Measurements from ENCODE around the gene ALPI.
A peak's percentile ranks its signal among the peaks of the same experiment; 100 is the strongest.
"Not testable (repeated sequence)": the region's sequence is repeated elsewhere in the genome, so short reads cannot be mapped to it uniquely, and the experiment has no call there.

The ALPI gene

DNA sequence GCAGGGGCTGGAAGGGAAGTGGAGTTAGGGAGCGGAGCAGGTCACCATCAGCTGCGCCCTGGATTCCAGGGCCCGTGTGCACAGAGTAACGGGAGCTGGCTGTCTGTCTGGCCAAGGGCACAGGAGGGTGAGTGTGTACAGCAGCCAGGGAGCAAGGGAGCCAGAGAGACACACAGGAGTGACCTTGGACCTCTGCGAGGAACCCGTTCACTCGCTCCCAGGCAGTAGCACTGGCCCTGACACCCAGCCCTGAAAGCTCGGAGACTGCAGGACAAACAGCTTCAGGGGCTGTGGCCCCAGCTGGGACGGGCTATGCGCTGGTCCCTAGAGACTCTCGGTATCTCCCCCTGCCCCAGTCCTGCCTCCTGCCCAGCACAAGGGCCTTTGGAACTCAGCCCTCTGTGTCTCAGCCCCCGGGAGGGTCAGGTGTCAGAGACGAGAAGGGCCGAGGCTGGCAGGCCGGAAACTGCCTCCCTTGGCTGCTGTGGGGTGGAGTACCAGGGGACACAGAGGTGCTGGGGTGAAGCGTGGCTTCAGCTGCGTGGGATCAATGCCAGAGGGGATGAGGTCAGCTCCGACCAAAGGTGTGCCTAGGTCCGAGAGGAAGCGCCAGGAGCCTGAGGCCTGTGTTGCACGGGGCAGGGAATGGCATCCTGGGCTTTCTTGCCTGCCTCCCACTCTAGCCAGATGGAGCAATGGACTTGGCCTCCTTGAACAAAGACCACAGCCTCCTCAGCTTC is 12.1 kb upstream of the ALPI start:
- not testable (repeated sequence) for DNase-seq

DNA sequence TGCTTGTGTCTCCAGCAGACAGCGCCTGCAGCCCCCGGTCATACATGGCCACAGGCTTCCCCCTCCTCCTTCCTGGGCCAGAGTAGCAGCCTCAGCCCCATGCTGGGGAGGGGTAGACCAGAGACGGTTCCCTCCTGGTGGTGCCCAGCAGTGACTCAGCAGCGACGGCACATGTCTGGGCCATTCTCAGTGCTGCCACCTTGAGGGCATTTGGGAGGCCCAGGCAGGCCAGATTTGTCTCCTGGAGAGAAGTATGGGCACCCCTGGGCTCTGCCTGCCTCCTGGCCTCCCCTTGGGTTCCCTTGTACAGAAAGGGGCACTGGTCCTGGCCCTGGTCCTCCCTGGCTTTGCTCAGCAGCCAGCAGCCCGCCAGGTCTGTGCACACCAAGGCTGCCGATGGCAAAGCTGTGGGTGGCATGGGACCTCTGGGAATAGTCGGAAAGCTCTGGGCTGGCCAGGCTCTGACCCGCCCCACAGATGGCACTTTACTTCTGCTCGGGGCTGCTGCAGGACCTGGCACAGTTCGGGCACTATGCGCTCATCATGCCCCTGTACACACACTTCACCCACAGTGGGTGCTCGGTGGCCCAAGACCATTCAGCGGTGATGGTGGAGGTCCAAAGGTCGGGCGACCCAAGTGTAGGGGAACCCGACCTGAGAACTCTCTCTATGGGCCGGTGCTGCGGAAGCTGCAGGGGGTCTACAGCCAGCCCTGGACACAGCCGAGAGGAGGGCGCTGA is 11.4 kb upstream of the ALPI start:
- peak; percentile 80 to 81 for DNase-seq

DNA sequence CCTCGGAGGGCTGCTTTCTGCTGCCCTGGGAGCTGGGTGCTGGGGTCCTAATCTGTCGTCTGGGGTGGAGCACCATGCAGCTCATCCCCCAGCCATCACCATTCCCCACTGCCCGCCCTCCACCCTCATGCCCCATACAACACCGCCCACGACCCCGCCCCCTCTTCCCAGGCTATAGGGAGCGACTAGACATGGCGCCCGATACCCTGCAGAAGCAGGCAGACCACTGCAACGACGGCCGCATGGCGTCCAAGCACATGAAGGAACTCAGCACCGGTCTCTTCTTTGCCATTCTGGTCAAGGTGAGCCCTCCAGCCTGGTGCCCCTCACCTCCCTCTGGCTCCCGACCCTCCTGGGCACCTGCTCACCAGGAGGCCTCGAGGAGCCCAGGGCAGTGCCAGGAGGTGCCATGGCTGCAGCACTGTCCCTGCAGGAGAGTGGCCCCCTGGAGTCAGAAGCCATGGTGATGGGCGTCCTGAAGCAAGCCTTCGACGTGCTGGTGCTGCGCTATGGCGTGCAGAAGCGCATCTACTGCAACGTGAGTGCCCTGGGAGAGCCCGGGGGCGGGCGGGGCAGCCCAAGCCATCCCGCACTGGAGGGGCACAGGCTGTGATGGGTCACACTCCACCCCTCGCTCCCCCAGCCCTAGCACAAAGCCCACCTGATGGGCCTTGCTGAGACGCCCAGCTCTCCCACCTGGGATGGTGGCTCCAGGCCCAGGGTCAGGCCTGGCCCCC is 10.6 kb upstream of the ALPI start:
- DNase-seq: not testable (repeated sequence)

DNA sequence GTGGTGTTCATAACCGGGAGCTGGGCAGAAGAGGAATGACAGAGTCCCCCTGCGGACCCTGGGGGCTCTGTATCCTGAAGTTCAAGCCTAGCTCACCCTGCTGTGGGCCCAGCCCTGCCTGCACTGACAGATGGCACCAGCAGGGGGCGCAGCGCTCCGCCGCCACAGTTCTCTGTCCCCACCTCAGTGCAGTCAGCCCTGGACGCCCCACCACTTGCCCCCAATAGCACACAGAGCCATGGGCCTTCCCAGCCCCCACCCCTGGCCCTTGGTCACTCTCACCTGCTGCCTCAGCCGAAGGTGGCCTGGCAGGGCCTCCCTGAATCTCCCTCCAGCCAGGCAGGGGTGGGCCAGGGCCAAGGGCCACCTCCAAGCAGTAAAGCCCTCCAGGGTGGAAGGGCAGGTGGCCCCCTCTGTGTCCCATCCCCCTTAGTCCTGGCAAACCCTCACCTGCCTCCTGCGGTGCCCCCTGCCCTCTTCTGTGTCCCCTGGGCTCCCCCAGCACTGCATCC is 9.6 kb upstream of the ALPI start:
- not testable (repeated sequence) for DNase-seq

DNA sequence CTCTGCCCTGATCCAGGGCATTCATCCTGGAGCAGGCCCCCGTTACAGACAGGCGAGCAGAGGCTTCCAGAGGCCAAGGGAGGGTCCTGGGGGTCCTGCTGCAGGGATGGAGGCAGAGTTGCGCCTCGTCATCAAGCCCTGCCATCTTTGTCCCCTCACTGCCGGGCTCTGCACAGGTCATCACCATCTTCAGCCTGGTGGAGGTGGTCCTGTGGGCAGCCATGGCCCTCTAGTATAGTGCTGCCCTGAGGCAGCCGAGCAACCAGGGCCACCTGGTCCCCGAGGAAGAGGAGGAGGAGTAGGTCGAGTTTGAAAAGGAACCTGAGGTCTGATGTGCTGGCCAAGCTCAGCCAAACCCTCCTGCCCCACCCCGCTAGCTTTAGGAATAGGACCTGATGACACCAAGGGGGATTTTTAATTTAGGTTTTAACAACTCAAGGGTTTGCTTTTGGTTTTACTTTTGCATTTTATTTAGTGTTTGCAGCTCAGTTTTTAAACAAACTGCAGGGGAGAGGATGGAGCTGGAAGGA is 8.8 kb upstream of the ALPI start:
- DNase-seq: no peak

DNA sequence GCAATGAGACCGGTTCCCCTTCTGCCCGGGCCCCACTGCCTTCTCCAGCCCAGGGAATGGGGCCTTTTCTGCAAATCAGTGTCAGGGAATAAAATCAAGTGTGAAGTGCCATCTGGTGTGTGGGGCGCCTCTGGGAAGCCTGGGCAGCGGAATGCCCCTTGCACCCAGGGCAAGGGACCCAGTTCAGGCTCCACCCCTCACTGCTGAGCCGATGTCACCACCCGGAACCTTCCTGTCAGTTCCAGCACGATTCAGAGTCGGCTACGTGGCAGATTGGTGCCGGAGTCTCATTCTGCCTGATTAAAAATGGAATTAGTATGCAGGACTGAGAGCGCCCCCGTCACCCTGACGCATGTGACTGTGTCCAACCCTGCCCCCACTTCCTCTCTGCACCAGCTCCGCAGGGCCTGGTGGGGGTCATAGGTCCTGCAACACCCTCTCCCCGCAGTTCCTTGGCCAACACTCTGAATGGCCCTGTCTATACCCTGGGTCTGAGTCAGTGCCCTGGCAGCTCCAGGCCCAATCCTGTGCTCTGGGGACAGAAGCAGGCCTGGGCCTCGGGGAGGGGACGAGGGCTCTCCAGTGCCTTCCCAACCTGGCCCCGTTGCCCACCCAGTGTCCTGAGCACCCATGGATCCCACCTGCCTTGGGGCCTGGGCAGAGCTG is 8.2 kb upstream of the ALPI start:
- DNase-seq: no peak

DNA sequence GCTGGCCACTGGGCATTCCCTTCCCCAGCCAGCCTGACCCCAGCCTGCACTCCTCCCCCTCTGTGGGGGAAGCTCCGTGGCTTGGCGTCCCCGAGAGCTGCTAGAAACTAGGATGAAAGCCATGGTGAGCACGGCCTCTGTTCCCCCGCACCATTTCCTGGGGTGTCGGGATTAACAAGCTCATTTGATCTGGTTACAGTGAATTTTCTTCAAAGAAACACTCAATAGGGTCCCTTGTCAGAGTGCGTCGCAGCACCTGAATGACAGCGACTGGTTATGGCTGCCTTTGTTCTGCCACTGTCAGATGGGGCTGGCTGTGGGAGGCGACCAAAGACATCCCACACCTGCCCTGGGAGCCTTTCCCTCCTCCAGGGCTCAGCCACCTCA is 7.7 kb upstream of the ALPI start:
- DNase-seq: no peak

DNA sequence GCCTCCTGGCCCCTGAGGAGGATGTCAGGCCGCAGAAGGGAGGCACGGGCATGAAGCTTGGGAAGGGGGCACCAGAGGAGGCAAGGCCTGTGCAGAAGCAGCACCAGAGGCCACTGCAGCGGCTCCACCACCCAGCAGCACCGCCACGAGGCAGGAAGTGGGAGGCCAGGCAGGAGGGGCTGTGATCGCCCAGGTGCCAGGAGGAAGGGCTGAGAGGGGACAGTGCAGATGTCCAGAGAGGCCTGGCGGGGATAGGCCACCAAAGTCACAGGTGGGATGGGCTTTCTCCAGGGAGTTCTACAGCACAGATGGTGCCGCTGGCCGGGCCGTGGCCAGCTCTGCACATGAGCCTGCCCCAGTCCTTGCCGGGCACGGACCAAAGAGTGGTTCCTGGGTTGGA is 6.0 kb upstream of the ALPI start:
- DNase-seq: no peak

DNA sequence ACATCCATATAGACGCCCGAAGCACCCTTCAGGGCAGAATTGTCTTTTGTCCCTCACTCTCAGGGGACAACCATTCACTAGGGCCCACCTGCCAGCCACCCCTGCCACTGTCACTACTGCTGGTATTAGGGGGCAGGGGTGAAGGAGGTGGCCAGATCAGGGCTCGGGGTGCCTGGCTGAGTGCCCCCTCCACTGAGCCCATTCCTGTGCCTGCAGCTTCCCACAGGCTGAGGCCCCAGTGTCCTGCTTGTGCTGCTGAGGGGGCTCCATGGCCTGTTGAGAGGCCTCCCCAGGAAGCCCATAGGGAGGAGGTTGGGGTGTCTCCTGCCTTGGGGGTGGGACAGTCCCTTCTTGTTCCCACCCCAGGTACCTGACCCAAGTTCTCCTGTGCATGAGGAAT is 4.3 kb upstream of the ALPI start:
- not testable (repeated sequence) for DNase-seq

DNA sequence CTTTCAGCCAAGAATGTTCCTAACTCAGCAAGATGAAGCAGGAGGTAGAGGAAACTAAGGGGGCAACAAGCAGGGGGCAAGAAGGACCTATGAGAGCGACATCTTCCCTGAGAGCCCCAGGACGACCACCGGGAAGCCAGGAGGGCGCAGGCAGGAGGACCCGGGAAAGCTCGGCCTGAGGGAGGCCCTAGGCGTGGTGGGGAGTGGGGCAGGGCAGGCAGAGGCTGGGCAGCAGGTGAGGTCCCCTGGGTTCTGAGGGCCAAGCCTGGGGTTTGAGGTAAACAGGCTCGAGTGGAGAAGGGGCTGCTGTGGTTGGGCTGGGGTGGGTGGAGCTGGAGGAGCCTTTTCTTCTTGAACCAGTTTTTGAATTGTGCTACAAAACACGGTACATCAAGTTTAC is 1.3 kb upstream of the ALPI start:
- DNase-seq: no peak

DNA sequence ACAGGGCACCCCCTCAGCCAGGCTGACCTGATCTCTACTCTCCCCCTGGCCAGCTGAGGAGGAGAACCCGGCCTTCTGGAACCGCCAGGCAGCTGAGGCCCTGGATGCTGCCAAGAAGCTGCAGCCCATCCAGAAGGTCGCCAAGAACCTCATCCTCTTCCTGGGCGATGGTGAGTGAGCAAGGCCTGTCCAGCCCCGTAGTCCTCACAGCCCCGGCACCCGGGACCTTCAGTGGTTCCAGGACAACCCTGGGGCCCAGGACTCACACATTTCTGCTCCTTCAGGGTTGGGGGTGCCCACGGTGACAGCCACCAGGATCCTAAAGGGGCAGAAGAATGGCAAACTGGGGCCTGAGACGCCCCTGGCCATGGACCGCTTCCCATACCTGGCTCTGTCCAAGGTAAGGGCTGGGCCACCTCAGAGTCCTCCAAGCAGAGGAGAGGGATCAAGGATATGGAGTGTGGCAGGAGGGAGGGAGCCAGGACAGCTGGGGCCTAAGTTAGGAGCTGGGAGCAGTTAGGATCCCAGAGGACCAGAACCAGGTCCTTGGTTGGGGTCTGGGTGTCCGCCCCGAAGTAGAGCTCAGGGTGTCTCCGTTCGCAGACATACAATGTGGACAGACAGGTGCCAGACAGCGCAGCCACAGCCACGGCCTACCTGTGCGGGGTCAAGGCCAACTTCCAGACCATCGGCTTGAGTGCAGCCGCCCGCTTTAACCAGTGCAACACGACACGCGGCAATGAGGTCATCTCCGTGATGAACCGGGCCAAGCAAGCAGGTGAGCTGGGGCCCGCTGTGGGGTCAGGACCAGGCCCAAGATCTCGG is 555 bp downstream of the ALPI start:
- no peak for DNase-seq

DNA sequence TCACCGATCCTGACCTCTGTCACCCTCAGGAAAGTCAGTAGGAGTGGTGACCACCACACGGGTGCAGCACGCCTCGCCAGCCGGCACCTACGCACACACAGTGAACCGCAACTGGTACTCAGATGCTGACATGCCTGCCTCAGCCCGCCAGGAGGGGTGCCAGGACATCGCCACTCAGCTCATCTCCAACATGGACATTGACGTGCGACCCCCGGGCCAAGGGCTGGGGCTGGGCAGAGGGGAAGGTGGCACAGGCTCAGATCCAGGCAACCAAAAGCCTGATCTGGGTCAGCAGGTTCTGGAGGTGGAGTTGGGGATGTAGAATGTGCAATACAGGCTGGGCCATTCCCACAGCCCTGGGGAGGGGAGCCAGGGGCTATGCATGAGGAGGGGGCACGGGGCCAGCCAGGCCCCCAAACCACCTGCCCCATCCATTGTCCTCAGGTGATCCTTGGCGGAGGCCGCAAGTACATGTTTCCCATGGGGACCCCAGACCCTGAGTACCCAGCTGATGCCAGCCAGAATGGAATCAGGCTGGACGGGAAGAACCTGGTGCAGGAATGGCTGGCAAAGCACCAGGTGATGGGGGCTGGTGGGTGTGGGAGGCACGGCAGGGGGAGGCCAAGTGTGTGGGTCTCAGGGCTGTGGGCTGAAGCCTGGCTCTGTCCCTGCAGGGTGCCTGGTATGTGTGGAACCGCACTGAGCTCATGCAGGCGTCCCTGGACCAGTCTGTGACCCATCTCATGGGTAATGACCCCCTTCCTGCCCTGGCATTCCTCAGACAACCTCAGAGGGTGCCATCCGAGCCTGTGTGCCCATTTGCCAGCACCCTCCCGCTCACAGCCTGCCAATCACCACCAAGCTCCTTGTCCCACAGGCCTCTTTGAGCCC is 1.4 kb downstream of the ALPI start:
- no peak for DNase-seq

DNA sequence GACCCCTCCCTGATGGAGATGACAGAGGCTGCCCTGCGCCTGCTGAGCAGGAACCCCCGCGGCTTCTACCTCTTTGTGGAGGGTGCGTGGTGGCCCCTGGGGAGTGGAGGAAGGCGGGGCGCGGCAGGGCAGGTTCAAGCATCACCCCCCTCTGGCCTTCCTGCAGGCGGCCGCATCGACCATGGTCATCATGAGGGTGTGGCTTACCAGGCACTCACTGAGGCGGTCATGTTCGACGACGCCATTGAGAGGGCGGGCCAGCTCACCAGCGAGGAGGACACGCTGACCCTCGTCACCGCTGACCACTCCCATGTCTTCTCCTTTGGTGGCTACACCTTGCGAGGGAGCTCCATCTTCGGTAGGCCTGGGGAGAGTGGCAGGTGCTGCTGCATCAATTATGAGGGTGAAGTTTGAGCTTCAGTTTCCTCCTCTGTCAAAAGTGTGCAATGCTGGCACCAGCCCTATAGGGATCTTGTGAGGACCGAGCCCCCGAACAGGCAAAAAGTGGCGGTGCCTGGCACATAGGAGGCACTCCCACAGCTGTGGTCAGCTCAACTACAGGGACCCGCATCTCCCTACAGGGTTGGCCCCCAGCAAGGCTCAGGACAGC is 2.2 kb downstream of the ALPI start:
- DNase-seq: no peak

DNA sequence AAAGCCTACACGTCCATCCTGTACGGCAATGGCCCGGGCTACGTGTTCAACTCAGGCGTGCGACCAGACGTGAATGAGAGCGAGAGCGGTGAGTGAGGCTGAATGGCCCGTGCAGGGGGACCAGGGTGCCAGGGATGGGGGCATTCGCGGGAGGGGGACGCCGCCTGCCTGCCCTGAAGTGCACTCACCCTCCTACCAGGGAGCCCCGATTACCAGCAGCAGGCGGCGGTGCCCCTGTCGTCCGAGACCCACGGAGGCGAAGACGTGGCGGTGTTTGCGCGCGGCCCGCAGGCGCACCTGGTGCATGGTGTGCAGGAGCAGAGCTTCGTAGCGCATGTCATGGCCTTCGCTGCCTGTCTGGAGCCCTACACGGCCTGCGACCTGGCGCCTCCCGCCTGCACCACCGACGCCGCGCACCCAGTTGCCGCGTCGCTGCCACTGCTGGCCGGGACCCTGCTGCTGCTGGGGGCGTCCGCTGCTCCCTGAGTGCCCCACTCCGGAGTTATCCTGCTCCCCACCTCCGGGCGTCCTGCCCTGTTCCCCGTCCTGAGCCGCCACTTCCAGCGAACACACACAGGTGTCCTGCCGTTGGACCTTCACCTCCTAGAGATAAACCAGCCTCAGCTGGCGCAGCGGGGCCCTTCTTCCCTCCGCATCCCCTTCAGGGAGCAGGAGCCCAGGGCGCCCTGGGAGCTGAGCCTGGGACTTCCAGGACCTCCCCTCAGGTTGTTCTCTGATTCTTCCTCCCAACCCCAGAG is 2.9 kb downstream of the ALPI start:
- DNase-seq: no peak

DNA sequence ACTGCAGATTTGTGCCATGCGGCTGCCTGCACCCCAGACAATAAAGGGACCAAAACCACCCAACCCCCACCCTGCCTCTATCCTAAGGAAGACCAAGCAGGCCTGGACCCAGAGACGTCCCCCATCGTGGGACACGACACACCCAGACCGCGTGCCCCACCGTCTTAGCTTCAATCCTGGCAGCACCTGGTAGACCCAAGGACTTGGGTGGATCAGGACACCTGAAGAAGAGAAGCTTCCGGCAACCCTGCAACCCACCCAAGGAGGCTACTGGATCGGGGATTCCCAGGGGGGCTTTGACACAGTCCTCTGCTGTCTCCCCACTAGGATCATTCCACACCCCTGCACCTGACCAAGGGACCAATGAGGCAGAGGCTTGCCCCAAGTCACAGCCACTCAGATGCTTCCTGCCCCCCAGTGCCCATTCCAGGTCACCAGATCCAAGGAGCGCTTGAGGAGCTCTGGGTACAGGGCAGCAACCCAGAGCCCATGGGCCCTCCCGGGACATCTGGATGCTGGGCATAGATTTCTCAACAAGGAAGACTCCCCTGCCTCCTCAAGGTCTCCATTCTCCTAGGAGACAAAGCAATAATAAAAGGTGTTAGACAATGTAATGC is 3.6 kb downstream of the ALPI start:
- no peak for DNase-seq

DNA sequence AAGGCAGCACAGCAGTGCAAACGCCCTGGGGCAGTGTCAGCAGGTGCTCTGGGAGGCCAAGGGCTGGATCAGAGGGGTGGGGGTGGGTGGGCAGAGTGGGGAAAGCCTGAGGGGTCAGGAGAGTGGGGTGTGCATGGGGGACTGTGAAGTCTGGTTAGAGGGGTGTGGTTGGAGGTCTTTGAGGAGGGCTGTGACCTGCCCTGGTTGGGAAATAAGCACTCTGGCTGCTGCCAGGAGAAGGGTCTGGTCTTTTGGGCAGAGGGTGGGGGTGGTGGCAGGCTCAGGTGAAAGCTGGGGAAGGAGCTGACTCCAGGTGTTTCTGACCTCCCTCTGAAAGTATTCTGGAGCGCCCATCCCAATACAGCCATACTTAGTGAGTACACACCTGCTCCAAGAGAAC is 4.2 kb downstream of the ALPI start:
- no peak for DNase-seq

DNA sequence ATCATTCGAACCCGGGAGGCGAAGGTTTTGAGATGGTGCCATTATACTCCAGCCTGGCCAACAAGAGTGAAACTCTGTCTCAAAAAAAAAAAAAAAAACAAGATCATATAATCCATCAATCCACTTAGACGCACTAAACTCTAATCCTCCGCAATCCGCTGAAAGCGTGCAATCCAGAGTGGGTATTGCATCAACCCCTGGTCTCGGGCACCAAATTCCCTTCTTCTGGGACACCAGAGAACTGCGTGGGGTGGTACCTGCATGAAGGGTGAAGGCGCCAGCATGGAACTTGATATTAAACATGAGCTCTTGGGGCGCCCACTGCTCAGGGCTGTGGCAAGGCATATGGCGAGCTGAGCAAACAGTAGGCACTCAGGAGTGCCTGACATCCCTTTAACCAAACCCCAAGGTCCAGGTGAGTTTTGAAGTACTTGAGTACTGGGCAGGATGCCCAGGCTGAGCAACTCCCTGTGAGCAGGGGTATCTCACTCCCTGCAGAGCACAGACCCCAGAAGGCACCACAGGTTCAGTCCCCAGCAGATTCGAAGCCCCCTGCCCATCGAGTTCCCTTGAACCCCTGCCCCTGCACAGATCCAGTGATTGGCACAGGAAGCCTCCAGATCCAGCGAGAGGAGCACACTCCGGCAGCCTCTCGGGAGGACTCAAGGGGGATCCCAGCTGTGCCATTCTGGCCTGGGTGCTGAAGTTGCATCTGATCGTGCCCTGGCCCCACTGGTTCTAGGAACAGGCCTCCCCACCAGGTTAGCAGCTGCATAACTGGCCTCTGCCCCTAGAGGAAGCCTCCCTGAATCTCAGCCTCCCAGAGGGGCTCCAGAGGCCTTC is 8.0 kb downstream of the ALPI start:
- DNase-seq: no peak

DNA sequence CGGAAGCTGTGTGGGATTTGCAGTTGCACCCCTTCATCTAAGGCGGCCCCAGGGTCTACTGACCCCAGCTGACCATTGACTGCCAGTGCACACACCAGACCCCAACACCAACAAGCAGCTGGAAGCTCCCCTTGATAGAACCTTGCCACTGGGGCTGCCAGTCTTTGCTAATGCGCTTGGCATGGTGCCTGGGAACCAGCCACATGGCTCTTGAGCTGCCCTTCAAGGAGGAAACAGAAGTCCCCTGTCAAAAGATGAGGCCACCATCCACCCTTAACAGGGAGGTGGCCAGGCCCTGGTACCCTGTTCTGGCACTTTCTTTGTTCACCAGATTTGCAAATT is 8.6 kb downstream of the ALPI start:
- DNase-seq: no peak
